Peyer's patch (tissue), 4 donors: ENCODE measurements around the gene NFAT5. TPM values are rescaled to one million over a fixed set of nuclear protein-coding genes. Genes with fewer than 3 reads are reported as not detected.
"Not testable (repeated sequence)": the region's sequence is repeated elsewhere in the genome, so short reads cannot be mapped to it uniquely, and the experiment has no call there.

Experiments used
- DNase-seq, 3 donors: peaks; one replicate each; pipeline ENCODE4 v3.0.0-alpha.2; 2017 to 2019
- H3K27ac ChIP-seq, 4 donors: fragments of 200-600 bp; sonication (generic); one replicate each; pipeline ENCODE4 v1.5.1; 2016 to 2019
- H3K27me3 ChIP-seq, 2 donors: fragments of 200-600 bp; sonication (generic); one replicate each; pipeline ENCODE4 v1.5.1; 2019
- H3K36me3 ChIP-seq, 3 donors: fragments of 200-600 bp; sonication (generic); one replicate each; pipeline ENCODE4 v1.5.1; 2016 to 2019
- H3K4me1 ChIP-seq, 4 donors: fragments of 200-600 bp; sonication (generic); one replicate each; pipeline ENCODE4 v1.5.1; 2016 to 2019
- H3K4me3 ChIP-seq, 4 donors: fragments of 200-600 bp; sonication (generic); 1 replicate in 3 of 4; 2 replicates in 1 of 4; pipeline ENCODE4 v1.5.1; 2016 to 2019; ENCODE audit warnings: mild to moderate bottlenecking in 1 of 4
- H3K9me3 ChIP-seq, 4 donors: fragments of 200-600 bp; sonication (generic); one replicate each; pipeline ENCODE4 v1.5.1; 2016 to 2019; ENCODE audit warnings: mild to moderate bottlenecking in 1 of 4
- POLR2A ChIP-seq, 2 donors: fragments of 450-650 bp; IDR thresholded peaks; one replicate each; pipeline ENCODE4 v1.5.1; 2017; ENCODE audit warnings: antibody characterized with exemption in 2 of 2, mild to moderate bottlenecking in 2 of 2, moderate library complexity in 2 of 2
- total RNA-seq, 4 donors: library from RNA; depleted of rRNA; stranded (reverse); fragments of >200 nt; gene quantifications; one replicate each; pipeline ENCODE4 v1.1.0, GENCODE V29; 2016
- TF ChIP-seq, protein P1 (sequence below), 6 experiments: fragments of 450-650 bp in 4 of 6; fragments of 200-600 bp in 2 of 6; sonication (generic) in 1 of 6; IDR thresholded peaks; one replicate each; pipeline ENCODE4 v1.5.1; 2017 to 2019; ENCODE audit warnings: antibody characterized with exemption in 6 of 6, mild to moderate bottlenecking in 3 of 6, moderate library complexity in 1 of 6

NFAT5 gene
- total RNA-seq, 4 donors from 2014 or later, result 40.5 to 93.3 (median 66.8) TPM

GRCh38 chr16:69559164-69559563, 6.6 kb upstream of the NFAT5 start:
- no peak for DNase-seq
- Histone ChIP-seq H3K4me1 (peaks cover 0 to 11% (median 1%) of the 10 kb centered on the region in 4 donors), H3K4me3 (no peak overlapping the region), H3K27ac (no peak overlapping the region), H3K9me3 (no peaks in the 10 kb centered on the region), H3K27me3 (no peaks in the 10 kb centered on the region), H3K36me3 (no peaks in the 10 kb centered on the region)
- TF ChIP-seq, protein P1, sequence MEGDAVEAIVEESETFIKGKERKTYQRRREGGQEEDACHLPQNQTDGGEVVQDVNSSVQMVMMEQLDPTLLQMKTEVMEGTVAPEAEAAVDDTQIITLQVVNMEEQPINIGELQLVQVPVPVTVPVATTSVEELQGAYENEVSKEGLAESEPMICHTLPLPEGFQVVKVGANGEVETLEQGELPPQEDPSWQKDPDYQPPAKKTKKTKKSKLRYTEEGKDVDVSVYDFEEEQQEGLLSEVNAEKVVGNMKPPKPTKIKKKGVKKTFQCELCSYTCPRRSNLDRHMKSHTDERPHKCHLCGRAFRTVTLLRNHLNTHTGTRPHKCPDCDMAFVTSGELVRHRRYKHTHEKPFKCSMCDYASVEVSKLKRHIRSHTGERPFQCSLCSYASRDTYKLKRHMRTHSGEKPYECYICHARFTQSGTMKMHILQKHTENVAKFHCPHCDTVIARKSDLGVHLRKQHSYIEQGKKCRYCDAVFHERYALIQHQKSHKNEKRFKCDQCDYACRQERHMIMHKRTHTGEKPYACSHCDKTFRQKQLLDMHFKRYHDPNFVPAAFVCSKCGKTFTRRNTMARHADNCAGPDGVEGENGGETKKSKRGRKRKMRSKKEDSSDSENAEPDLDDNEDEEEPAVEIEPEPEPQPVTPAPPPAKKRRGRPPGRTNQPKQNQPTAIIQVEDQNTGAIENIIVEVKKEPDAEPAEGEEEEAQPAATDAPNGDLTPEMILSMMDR (IDR thresholded peaks at IDR 0.05), result no peak
- TF ChIP-seq POLR2A (IDR thresholded peaks at IDR 0.05), result no peak

DNA sequence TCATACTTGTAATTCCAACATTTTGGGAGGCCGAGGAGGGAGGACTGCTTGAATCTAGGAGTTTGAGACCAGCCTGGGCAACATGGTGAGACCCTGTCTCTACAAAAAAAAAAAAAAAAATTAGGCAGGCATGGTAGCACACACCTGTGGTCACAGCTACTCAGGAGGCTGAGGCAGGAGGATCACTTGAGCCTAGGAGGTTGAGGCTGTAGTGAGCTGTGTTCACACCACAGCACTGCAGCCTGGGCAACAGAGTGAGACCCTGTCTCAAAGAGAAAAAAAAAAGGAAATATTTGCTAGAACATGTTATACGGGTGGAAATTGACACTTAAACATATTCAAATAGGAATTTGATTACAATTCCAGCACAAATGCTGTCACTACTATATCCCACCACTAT, 4.4 kb upstream of the NFAT5 start:
- not testable (repeated sequence) for DNase-seq

DNA sequence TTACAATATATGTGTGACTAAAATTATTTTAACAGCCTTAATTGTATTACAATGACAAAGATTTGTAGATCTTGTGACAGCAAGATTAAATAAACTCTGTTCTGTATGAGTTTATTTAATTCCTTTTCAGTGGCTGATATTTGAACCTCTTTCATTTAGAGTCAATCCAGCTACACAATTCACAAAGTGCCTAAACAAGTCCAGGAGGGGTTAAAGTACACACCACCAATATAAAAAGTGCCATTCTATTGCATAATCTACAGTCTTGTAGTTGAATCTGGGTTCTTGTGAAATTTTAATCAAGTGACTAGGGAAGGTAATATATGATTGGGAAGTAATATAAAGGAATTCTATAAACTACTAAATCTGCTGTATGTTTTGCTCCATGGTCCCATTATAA, 3.9 kb upstream of the NFAT5 start:
- no peaks in the 10 kb centered on the region for H3K9me3 ChIP-seq
- no peak for DNase-seq
- TF ChIP-seq, protein P1 (IDR thresholded peaks at IDR 0.05), result no peak
- H3K4me3 ChIP-seq, result no peak overlapping the region
- peaks cover 0 to 19% (median 1%) of the 10 kb centered on the region in 4 donors for H3K4me1 ChIP-seq
- H3K27ac ChIP-seq, result no peak overlapping the region
- H3K36me3 ChIP-seq, result no peaks in the 10 kb centered on the region
- H3K27me3 ChIP-seq, result no peaks in the 10 kb centered on the region

More for the DNA sequence above, 4.4 kb upstream of the NFAT5 start:
- not testable (repeated sequence) for H3K4me3 ChIP-seq, H3K36me3 ChIP-seq, H3K9me3 ChIP-seq, H3K27ac ChIP-seq, H3K27me3 ChIP-seq
- peaks cover 0 to 19% (median 1%) of the 10 kb centered on the region in 4 donors for H3K4me1 ChIP-seq
- TF ChIP-seq, protein P1 (IDR thresholded peaks at IDR 0.05), result peak in 1 of 6 experiments; percentile 39

DNA sequence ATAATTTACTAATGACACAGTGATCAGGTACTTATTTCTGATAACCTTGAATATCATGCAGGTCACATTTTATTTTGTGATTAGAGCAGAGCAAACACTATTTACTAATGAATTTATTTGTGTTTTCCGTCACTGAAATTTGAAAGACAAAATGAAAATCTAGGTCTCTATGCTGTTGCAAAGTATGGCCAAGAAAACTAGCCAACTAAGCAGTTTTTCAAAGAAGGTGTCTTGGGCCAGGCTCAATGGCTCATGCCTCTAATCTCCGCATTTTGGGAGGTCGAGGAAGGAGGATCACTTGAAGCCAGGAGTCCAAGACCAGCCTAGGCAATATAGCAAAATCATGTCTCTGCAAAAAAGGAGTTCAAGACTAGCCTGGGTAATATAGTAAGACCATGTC, 3.0 kb upstream of the NFAT5 start:
- H3K4me1 ChIP-seq, result peaks cover 0 to 24% (median 1%) of the 10 kb centered on the region in 4 donors
- no peaks in the 10 kb centered on the region for H3K27me3 ChIP-seq
- H3K9me3 ChIP-seq, result no peaks in the 10 kb centered on the region
- H3K4me3 ChIP-seq, result no peak overlapping the region
- no peaks in the 10 kb centered on the region for H3K36me3 ChIP-seq
- H3K27ac ChIP-seq, result no peak overlapping the region
- TF ChIP-seq, protein P1 (IDR thresholded peaks at IDR 0.05), result no peak
- TF ChIP-seq POLR2A (IDR thresholded peaks at IDR 0.05), result no peak
- no peak for DNase-seq

DNA sequence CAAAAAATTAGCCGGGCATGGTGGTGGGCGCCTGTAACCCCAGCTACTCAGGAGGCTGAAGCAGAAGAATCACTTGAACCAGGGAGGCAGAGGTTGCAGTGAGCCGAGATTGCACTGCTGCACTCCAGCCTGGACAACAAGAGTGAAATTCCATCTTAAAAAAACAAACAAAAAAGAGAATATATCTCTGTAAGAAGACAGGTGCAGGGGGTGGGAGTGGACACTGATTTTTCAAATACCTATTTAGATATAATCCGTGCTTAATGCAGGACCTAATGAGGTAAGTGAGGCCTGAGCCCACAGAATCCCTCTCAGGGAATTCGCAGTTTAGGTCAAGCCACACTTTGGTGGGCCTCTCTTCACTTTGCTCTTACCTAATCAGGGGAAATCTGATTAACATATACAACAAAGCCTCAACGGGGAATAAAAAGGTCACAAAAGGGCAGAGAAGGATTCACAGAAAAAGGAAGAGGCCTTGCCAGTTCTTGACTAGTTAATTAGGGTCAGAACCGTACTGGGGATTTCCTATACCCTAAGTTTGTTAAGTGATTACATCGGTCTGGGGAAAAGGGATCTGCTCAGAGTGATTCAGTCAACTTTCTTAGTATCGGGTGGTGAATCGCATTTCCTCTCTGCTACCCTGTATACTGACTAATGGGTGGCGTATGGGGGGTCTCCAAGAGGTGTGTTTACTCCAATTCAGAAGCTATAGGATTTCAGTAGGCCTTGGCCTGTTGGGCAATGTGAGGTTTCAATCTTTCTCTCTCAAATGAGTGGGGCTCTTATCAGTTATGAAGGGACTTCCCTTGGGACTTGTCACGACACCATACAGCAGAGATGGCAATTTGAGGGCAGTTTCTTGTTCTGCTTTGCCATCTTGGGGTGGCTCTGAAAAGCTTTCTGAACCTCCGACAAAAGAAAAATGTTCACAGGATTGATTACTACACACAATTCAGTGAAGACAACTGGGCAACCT, 1.9 kb upstream of the NFAT5 start:
- peak overlapping the region in 2 of 4 donors; percentile 93 to 95 for H3K4me3 ChIP-seq
- peak overlapping the region; percentile 48 to 99 (median 97) for H3K27ac ChIP-seq
- H3K4me1 ChIP-seq, result peaks cover 0 to 32% (median 3%) of the 10 kb centered on the region in 4 donors
- TF ChIP-seq, protein P1 (IDR thresholded peaks at IDR 0.05), result no peak
- no peak for TF ChIP-seq POLR2A (IDR thresholded peaks at IDR 0.05)
- no peaks in the 10 kb centered on the region for H3K36me3 ChIP-seq
- no peaks in the 10 kb centered on the region for H3K27me3 ChIP-seq
- DNase-seq, result peak in 1 of 3 donors; percentile 34
- no peaks in the 10 kb centered on the region for H3K9me3 ChIP-seq
